Measurements from ENCODE around the gene DDIT4.
"Not testable (repeated sequence)": the region's sequence is repeated elsewhere in the genome, so short reads cannot be mapped to it uniquely, and the experiment has no call there.

DDIT4 gene

DNA sequence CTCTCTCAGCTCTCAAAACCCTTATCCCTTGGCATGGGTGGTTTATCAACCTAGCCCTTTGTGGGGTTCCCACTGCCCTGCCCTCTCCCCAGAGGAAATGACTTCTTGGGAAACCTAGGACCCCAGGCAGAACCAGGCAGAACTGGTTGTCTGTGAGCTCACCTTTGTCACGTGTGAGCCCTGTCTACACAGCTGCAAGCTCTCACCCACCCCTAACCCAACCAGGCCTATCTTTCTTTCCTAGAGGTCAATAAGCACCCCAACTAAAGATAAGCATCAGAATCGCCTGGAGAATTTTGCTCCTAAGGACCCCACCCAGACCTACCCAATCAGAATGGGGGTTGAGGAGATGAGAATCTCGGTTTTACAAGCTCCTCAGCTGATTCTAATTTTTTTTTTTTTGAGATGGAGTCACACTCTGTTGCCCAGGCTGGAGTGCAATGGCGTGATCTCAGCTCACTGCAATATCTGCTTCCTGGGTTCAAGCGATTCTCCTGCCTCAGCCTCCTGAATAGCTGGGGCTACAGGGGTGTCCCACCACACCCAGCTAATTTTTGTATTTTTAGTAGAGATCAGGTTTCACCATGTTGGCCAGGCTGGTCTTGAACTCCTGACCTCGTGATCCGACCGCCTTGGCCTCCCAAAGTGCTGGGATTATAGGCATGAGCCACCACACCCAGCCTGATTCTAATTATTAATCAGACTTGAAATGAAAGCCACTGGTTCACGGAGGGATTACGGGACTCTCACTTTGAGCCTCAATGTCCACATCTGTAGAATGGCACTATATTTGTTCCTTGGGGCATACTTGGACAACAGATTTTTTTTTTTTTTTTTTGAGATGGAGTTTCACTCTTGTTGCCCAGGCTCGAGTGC, 7.5 kb upstream of the DDIT4 start:
- no peak for DNase-seq (ENCODE audit: extremely low read depth in 1 of 2, low read depth in 1 of 2)

DNA sequence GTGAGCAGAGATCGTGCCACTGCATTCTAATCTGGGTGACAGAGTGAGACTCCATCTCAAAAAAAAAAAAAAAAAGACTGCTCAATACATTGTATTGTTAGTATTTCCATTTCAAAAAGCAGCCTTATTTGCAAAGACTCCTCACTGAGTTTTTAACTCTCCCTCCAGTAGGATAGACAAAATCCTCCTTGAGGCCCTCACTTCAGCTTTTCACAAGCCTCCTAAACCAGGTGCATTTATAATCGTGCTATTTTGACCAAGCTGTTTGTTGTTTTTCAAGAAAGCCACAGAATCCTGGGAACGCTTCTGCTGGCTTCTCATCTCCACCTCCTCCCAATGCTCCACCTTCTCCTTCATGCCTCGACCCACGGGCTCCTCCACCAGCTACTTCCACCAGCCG, 6.3 kb upstream of the DDIT4 start:
- DNase-seq (ENCODE audit: extremely low read depth in 1 of 2, low read depth in 1 of 2): no peak

DNA sequence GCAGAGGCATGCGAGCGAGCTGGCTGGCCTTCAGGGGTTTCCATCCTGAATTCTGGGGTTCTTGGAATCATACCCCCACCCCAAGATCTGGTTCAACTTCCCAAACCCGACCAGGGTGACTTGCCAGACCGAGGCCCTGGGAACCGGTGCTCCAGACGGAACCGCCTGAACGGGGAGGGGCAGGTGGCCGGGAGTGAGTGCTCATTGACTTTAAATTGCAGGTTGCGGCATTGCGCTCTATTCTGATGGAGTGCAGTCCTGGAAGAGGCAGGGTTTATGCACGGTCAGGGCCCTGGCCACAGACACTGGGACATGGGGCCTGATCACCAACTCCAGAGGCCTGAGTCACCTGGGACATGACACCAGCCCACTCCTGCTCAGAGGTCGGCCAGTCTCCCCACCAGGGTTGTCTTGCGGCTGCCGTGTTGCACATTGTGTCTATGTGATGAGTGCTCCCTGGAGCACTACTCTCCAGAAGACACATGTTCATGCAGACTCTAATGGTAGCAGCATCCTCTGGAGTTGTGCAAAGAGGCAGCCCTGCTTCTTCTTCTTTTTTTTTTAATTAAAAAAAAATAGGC, 5.8 kb upstream of the DDIT4 start:
- no peak for DNase-seq (ENCODE audit: extremely low read depth in 1 of 2, low read depth in 1 of 2)

- DNase-seq (ENCODE audit: extremely low read depth in 1 of 2, low read depth in 1 of 2): not testable (repeated sequence)
Measured at GRCh38 chr10:72268475-72269200, 5.1 kb upstream of the DDIT4 start.

DNA sequence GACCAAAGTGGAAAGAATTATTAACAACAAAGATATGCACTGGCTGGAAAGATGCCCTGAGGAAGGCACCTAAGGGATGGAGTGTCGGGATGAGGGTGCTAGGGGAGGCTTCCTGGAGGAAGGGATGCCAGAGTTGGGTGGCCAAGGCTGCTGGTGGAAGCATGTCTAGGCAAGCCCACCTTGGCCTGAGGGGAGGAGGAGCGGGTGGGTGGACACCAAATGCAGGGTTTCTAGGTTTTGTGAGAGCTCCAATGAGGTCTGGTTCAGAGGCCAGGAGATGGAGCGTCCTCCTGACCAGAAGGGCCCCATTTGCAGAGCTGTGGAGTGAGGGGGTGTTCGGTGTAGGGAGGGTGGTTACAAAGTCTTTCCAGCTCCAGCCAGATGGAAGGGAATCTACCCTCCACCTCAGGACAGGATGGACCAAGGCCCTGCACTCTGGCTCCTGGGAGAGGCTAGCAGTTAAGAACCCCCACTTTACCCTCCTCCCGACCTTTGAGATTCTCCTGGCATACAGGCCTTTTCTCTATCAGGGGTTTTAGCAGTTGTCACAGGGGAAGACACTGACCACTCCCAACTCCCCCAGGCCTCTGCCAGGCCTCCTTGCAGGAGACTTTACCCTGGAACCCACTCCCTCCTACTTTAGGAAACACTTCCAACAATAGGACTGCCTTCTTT, 3.0 kb upstream of the DDIT4 start:
- DNase-seq (ENCODE audit: extremely low read depth in 1 of 2, low read depth in 1 of 2): no peak

DNA sequence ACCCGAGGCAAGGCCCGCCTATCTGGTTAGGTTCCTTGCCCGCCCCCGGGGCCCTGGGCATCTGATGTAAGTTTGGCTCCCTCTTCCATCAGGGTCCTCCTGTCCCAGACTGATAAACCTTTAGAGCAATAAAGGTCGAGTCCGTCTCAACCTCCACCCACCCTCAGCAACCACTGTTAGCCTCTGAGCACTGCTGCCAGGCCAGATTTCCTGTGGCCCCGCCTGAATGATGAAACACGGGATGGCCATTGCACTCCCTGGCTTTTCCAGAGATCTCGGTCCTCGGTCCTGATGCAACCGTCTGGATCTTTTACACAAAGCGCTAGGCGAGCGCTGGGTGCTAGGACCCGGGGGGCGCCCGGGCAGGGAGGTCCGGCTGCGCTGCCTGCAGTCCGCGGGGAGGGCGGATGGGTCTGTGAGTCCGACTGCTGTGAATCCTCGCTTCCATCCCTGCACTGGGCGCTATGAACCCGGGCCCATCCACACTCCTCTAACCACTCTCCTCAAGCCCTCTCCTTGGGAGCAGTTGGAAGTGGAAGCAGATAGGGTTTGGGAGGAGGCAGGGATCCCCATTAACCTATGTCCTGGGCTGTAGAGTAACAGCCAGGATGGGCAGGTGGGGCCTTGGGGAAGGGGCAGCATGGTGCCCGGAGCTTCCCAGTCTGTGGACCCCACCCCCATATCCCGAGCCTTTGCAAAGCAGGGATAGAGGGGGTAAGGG, 875 bp upstream of the DDIT4 start:
- DNase-seq (ENCODE audit: extremely low read depth in 1 of 2, low read depth in 1 of 2): no peak

- no peak for DNase-seq (ENCODE audit: extremely low read depth in 1 of 2, low read depth in 1 of 2)
Measured at GRCh38 chr10:72274213-72274729, 547 bp downstream of the DDIT4 start.

DNA sequence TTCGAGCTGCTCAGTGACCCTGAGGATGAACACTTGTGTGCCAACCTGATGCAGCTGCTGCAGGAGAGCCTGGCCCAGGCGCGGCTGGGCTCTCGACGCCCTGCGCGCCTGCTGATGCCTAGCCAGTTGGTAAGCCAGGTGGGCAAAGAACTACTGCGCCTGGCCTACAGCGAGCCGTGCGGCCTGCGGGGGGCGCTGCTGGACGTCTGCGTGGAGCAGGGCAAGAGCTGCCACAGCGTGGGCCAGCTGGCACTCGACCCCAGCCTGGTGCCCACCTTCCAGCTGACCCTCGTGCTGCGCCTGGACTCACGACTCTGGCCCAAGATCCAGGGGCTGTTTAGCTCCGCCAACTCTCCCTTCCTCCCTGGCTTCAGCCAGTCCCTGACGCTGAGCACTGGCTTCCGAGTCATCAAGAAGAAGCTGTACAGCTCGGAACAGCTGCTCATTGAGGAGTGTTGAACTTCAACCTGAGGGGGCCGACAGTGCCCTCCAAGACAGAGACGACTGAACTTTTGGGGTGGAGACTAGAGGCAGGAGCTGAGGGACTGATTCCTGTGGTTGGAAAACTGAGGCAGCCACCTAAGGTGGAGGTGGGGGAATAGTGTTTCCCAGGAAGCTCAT, 1.1 kb downstream of the DDIT4 start:
- DNase-seq (ENCODE audit: extremely low read depth in 1 of 2, low read depth in 1 of 2): no peak

DNA sequence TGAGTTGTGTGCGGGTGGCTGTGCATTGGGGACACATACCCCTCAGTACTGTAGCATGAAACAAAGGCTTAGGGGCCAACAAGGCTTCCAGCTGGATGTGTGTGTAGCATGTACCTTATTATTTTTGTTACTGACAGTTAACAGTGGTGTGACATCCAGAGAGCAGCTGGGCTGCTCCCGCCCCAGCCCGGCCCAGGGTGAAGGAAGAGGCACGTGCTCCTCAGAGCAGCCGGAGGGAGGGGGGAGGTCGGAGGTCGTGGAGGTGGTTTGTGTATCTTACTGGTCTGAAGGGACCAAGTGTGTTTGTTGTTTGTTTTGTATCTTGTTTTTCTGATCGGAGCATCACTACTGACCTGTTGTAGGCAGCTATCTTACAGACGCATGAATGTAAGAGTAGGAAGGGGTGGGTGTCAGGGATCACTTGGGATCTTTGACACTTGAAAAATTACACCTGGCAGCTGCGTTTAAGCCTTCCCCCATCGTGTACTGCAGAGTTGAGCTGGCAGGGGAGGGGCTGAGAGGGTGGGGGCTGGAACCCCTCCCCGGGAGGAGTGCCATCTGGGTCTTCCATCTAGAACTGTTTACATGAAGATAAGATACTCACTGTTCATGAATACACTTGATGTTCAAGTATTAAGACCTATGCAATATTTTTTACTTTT, 1.8 kb downstream of the DDIT4 start:
- DNase-seq (ENCODE audit: extremely low read depth in 1 of 2, low read depth in 1 of 2): no peak

GRCh38 chr10:72276013-72276387, 2.3 kb downstream of the DDIT4 start:
- no peak for DNase-seq (ENCODE audit: extremely low read depth in 1 of 2, low read depth in 1 of 2)

- DNase-seq (ENCODE audit: extremely low read depth in 1 of 2, low read depth in 1 of 2): no peak
Measured at GRCh38 chr10:72276421-72277339, 3.0 kb downstream of the DDIT4 start.

- DNase-seq (ENCODE audit: extremely low read depth in 1 of 2, low read depth in 1 of 2): no peak
Measured at GRCh38 chr10:72277340-72277995, 3.7 kb downstream of the DDIT4 start.

DNA sequence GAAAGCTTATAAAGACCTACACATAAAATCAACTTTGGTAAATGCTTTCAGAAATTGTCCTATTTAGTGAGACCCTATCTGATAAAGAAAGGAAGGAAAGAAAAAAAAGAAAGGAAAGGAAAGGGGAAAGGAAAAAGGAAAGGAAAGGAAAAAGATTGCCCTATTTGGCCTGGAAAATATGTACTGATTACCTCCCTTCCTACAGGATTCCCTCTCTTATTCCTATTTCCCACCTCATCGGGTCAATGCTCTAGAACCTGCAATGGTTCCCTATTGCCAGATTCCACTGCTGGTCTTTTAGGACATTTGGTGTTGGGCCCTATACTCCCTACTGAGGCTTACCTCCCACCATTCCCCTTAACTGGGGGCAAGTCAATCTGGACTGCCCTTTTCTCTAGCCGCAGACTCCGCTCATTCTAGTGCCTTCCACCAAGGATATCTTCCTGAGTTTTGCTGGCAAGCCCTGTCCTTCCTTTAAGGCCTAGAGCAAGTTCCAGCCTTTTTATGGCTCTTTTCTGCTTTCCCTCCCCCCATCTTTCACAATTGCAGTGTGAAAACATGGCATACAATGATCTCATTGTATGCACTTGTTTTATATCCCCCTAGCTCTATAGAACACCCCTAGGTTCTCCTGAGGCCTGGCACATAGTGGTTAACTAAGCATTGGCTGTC, 4.4 kb downstream of the DDIT4 start:
- DNase-seq (ENCODE audit: extremely low read depth in 1 of 2, low read depth in 1 of 2): no peak

- no peak for DNase-seq (ENCODE audit: extremely low read depth in 1 of 2, low read depth in 1 of 2)
Measured at GRCh38 chr10:72278668-72279393, 5.1 kb downstream of the DDIT4 start.

DNA sequence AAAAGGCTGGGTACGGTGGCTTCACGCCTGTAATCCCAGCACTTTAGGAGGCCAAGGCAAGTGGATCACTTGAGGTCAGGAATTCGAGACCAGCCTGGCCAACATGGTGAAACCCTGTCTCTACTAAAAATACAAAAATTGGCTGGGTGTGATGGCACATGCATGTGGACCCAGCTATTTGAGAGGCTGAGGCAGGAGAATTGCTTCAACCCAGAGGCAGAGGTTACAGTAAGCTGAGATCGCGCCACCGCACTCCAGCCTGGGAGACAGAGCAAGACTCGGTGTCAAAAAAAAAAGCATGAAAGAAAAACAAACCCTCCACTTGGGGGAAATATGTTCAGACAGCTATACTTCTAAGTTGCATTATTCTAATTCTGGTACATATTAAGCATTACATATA, 5.9 kb downstream of the DDIT4 start:
- not testable (repeated sequence) for DNase-seq (ENCODE audit: extremely low read depth in 1 of 2, low read depth in 1 of 2)

DNA sequence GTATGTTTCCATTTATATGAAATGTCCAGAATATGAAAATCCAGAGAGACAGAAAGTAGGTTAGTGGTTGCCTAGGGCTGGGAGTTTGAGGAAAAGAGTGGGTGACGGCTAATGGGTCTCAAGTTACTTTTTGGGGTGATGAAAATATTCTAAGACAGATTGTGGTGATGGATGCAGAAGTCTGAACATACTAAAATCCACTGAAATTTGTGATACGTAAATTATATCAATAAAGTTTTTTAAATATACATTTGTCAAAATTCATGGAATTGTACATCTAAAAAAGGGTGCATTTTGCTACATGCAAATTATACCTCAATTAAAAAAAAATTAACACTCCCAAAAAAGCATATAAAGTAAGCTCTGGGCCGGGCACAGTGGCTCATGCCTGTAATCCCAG, 9.4 kb downstream of the DDIT4 start:
- DNase-seq (ENCODE audit: extremely low read depth in 1 of 2, low read depth in 1 of 2): no peak
